Measurements from ENCODE around the gene NALCN. TPM values are rescaled to one million over a fixed set of nuclear protein-coding genes. Genes with fewer than 3 reads are reported as not detected.

The NALCN gene
- total and polyA plus RNA-seq, 5 experiments from 2014 or later, result not detected

GRCh38 chr13:101049166-101049850 lies 367.0 kb downstream of the NALCN start:
- H3K4me1 Mint-ChIP-seq, result no peaks in the 10 kb centered on the region
- H3K27ac Mint-ChIP-seq, result no peak overlapping the region
- ATAC-seq, result no peak
- H3K9me3 Mint-ChIP-seq, result peaks cover 0 to 19% (median 9%) of the 10 kb centered on the region in 9 donors
- POLR2A ChIA-PET, result no interaction called here
- H3K36me3 Mint-ChIP-seq, result peaks cover 0 to 7% (median 0%) of the 10 kb centered on the region in 3 donors
- no peak for DNase-seq
- H3K27me3 Mint-ChIP-seq, result peaks cover 0 to 21% (median 2%) of the 10 kb centered on the region in 5 donors
- H3K4me3 Mint-ChIP-seq, result no peak overlapping the region

- H3K27ac Mint-ChIP-seq, result no peak overlapping the region
- POLR2A ChIA-PET, result no interaction called here
- ATAC-seq, result no peak
- no peak for DNase-seq
- H3K4me1 Mint-ChIP-seq, result no peaks in the 10 kb centered on the region
- no peak overlapping the region for H3K4me3 Mint-ChIP-seq
- peaks cover 12 to 42% (median 18%) of the 10 kb centered on the region in 5 donors for H3K27me3 Mint-ChIP-seq
- peaks cover 8 to 37% (median 15%) of the 10 kb centered on the region in 9 donors for H3K9me3 Mint-ChIP-seq
- peaks cover 0 to 15% (median 6%) of the 10 kb centered on the region in 3 donors for H3K36me3 Mint-ChIP-seq
Measured at GRCh38 chr13:101036546-101036945, 379.8 kb downstream of the NALCN start.

GRCh38 chr13:101035119-101035620 lies 381.1 kb downstream of the NALCN start:
- Mint-ChIP-seq H3K4me3 (no peak overlapping the region), H3K4me1 (no peaks in the 10 kb centered on the region), H3K36me3 (peaks cover 0 to 15% (median 6%) of the 10 kb centered on the region in 3 donors), H3K27me3 (peaks cover 15 to 55% (median 18%) of the 10 kb centered on the region in 5 donors), H3K9me3 (peaks cover 7 to 24% (median 11%) of the 10 kb centered on the region in 9 donors), H3K27ac (no peak overlapping the region)
- POLR2A ChIA-PET, result no interaction called here
- DNase-seq (no peak), ATAC-seq (no peak)

GRCh38 chr13:101026736-101027398 lies 389.4 kb downstream of the NALCN start:
- no peaks in the 10 kb centered on the region for H3K36me3 Mint-ChIP-seq
- no peaks in the 10 kb centered on the region for H3K4me1 Mint-ChIP-seq
- H3K4me3 Mint-ChIP-seq, result no peak overlapping the region
- DNase-seq (no peak), ATAC-seq (no peak)
- no peak overlapping the region for H3K27ac Mint-ChIP-seq
- H3K27me3 Mint-ChIP-seq, result peaks cover under 1 to 27% (median 9%) of the 10 kb centered on the region in 5 donors
- peaks cover 0 to 4% (median 1%) of the 10 kb centered on the region in 9 donors for H3K9me3 Mint-ChIP-seq
- POLR2A ChIA-PET, result no interaction called here

- ATAC-seq (no peak), DNase-seq (no peak)
- Mint-ChIP-seq H3K9me3 (peaks cover 0 to 3% (median 0%) of the 10 kb centered on the region in 9 donors), H3K36me3 (no peaks in the 10 kb centered on the region), H3K27me3 (peaks cover 0 to 23% (median 8%) of the 10 kb centered on the region in 5 donors), H3K27ac (no peak overlapping the region), H3K4me3 (no peak overlapping the region), H3K4me1 (no peaks in the 10 kb centered on the region)
- POLR2A ChIA-PET, result no interaction called here
Measured at GRCh38 chr13:101026328-101026727, 390.0 kb downstream of the NALCN start.

DNA sequence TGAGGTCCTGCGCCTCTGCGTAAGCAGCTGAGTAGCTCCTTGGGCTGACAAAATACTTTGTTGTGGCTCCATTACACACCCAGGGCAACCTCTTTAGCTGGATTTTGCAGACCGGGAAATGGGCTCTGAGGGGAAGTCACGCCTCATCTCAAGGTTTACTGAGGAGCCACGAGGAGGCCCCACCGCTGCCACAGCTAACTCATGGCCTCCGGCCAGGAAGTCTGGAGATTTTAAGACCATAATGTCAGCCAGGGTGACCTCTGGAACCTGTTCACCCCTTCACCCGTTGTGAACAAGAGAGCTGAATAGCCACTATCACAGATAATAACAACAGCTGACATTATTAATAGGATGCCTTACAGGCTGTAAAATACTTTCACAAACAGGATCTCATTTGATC lies 390.4 kb downstream of the NALCN start:
- Mint-ChIP-seq H3K36me3 (no peaks in the 10 kb centered on the region), H3K27ac (no peak overlapping the region), H3K27me3 (peaks cover 0 to 19% (median 7%) of the 10 kb centered on the region in 5 donors), H3K4me3 (no peak overlapping the region), H3K9me3 (peaks cover 0 to 2% (median 0%) of the 10 kb centered on the region in 9 donors), H3K4me1 (no peaks in the 10 kb centered on the region)
- POLR2A ChIA-PET, result no interaction called here
- DNase-seq (no peak), ATAC-seq (no peak)

GRCh38 chr13:101025519-101025918 lies 390.8 kb downstream of the NALCN start:
- Mint-ChIP-seq H3K27ac (no peak overlapping the region), H3K4me3 (no peak overlapping the region), H3K9me3 (peaks cover 0 to 2% (median 0%) of the 10 kb centered on the region in 9 donors), H3K27me3 (peaks cover 0 to 16% (median 7%) of the 10 kb centered on the region in 5 donors), H3K4me1 (no peaks in the 10 kb centered on the region), H3K36me3 (no peaks in the 10 kb centered on the region)
- DNase-seq, result no peak
- ATAC-seq, result no peak
- POLR2A ChIA-PET, result no interaction called here

DNA sequence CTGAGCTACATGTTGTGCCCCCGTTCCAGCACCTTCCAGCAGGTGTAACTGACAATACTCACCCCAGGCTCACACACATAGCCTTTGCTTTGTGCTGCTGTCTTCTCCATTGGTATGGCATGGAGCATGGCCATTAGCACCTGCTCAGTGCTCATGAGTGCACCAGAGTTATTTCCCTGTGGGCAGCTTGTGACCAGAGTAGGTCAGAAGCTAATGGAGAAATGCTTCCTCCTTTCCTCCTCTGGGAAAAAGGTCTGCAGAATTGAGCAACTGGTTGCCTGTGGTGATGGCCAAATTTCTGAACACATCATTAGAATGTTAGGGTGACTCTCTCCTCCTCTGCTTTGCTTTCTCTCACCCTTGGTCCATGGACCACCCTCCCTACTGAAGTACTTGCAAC lies 397.2 kb downstream of the NALCN start:
- H3K36me3 Mint-ChIP-seq, result no peaks in the 10 kb centered on the region
- H3K27me3 Mint-ChIP-seq, result peaks cover 10 to 49% (median 20%) of the 10 kb centered on the region in 5 donors
- POLR2A ChIA-PET, result no interaction called here
- H3K4me3 Mint-ChIP-seq, result no peak overlapping the region
- no peak for ATAC-seq
- no peaks in the 10 kb centered on the region for H3K9me3 Mint-ChIP-seq
- H3K4me1 Mint-ChIP-seq, result no peaks in the 10 kb centered on the region
- no peak overlapping the region for H3K27ac Mint-ChIP-seq
- DNase-seq, result no peak

GRCh38 chr13:101018720-101019119 lies 397.6 kb downstream of the NALCN start:
- POLR2A ChIA-PET, result no interaction called here
- Mint-ChIP-seq H3K27ac (no peak overlapping the region), H3K4me1 (no peaks in the 10 kb centered on the region), H3K4me3 (no peak overlapping the region), H3K36me3 (no peaks in the 10 kb centered on the region), H3K9me3 (no peaks in the 10 kb centered on the region), H3K27me3 (peaks cover 10 to 49% (median 22%) of the 10 kb centered on the region in 5 donors)
- DNase-seq, result no peak
- no peak for ATAC-seq

DNA sequence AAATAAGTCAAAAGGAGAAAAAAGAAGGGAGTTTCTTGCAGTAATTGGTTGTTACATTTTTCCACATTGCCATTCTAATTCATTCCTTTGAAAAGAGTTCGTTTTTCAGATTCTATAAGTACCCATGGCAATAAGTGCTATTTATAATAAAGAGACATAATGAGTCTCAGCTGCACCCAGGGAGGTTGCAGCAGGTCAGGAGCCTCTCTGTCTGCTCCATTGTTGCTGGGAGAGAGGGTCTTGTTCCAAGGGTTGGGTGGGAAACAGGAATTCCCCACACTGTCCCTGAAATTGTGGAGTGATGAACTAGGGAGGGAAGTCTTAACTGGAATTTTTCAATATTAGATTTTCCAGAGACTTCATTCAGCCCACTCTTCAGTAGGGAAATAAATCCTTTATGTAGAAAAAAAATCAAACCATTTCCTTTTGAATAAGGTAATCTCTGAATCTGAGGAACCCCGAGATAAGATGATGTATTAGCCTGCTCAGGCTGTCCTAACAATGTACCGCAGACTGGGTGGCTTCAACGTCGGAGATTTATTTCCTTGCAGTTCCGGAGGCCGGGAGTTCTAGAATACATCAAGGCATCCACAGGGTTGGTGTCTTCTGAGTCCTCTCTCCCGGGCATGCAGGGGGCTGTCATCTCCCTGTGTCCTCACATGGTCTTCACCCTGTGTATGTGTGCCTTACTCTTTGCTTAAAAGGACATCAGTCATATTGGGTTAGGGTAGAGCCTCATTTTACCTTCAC lies 399.0 kb downstream of the NALCN start:
- H3K4me1 Mint-ChIP-seq, result no peaks in the 10 kb centered on the region
- no peak for DNase-seq
- no peaks in the 10 kb centered on the region for H3K36me3 Mint-ChIP-seq
- H3K9me3 Mint-ChIP-seq, result no peaks in the 10 kb centered on the region
- no peak for ATAC-seq
- POLR2A ChIA-PET, result no interaction called here
- H3K27ac Mint-ChIP-seq, result peak overlapping the region in 1 of 10 donors; percentile 50
- H3K27me3 Mint-ChIP-seq, result peaks cover 10 to 49% (median 22%) of the 10 kb centered on the region in 5 donors
- no peak overlapping the region for H3K4me3 Mint-ChIP-seq

DNA sequence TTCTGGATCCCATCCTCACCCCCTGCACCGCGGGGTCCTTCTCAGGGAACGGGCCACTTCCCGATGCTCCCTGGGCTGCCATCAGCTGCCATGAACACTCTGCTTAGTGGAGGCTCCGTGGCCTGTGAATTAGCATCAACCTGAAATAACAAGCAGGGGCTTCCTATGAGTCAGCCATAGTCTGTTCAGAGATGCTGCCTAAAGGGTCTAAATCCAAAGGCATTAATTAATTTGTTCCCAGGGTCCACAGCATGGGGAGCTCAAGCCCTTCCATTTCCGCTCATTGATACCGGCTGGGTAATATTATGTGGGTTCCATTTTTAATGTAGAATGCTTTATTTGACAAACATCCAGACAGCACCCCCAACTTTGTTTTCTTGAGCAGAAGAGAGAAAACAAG lies 399.8 kb downstream of the NALCN start:
- H3K27me3 Mint-ChIP-seq, result peaks cover 13 to 56% (median 22%) of the 10 kb centered on the region in 5 donors
- ATAC-seq (no peak), DNase-seq (no peak)
- H3K36me3 Mint-ChIP-seq, result no peaks in the 10 kb centered on the region
- H3K27ac Mint-ChIP-seq, result no peak overlapping the region
- POLR2A ChIA-PET, result no interaction called here
- no peaks in the 10 kb centered on the region for H3K4me1 Mint-ChIP-seq
- no peaks in the 10 kb centered on the region for H3K9me3 Mint-ChIP-seq
- no peak overlapping the region for H3K4me3 Mint-ChIP-seq

DNA sequence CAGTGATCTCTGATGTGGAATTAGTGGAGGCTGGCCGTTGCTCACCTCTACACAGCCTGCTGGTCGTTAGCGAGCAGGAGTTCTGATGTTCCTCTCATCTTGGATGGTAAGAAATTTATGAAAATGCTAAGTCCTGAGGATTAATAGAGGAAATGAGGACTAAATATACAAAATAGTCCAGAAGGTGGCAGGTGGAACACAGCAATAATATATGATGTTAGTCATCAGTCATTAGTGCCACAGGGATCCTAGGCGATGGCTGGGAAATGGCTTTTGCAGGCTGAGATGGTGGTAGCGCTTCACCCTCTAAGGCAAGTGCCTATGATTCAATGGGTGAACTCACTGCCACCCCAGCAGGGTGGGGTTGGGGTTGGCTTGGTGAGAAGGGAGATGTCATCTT lies 403.1 kb downstream of the NALCN start:
- POLR2A ChIA-PET, result no interaction called here
- H3K36me3 Mint-ChIP-seq, result no peaks in the 10 kb centered on the region
- H3K4me3 Mint-ChIP-seq, result no peak overlapping the region
- H3K9me3 Mint-ChIP-seq, result no peaks in the 10 kb centered on the region
- DNase-seq (no peak), ATAC-seq (no peak)
- peaks cover 11 to 51% (median 20%) of the 10 kb centered on the region in 5 donors for H3K27me3 Mint-ChIP-seq
- H3K4me1 Mint-ChIP-seq, result no peaks in the 10 kb centered on the region
- no peak overlapping the region for H3K27ac Mint-ChIP-seq

GRCh38 chr13:101010100-101010499 lies 406.2 kb downstream of the NALCN start:
- POLR2A ChIA-PET, result no interaction called here
- H3K4me3 Mint-ChIP-seq, result no peak overlapping the region
- peaks cover 5 to 29% (median 15%) of the 10 kb centered on the region in 5 donors for H3K27me3 Mint-ChIP-seq
- H3K27ac Mint-ChIP-seq, result no peak overlapping the region
- ATAC-seq, result no peak
- no peaks in the 10 kb centered on the region for H3K9me3 Mint-ChIP-seq
- H3K36me3 Mint-ChIP-seq, result no peaks in the 10 kb centered on the region
- DNase-seq, result no peak
- no peaks in the 10 kb centered on the region for H3K4me1 Mint-ChIP-seq

Measured in naive thymus-derived CD8-positive, alpha-beta T cell (primary cell).